T47D (cell line): ENCODE results near the gene GRIN2C.

Experiments
- DNase-seq, 2 experiments: peaks; one replicate each; pipeline versions ENCODE4 v3.0.0 to v3.0.0-alpha.2; 2011 to 2012; ENCODE audit warnings: low read depth in 1 of 2, low spot score in 1 of 2
- JUND ChIP-seq: IDR thresholded peaks from 2 replicates; pipeline ENCODE4 v1.6.1; 2012; ENCODE audit warnings: low read depth
- in situ Hi-C: cut with HindIII; loops from 2 replicates; pipeline ENCODE4 v1.10.0; 2016; ENCODE audit warnings: low sequenced_read_pairs, low pct_unique_long_range_greater_than_20kb

Gene GRIN2C

DNA sequence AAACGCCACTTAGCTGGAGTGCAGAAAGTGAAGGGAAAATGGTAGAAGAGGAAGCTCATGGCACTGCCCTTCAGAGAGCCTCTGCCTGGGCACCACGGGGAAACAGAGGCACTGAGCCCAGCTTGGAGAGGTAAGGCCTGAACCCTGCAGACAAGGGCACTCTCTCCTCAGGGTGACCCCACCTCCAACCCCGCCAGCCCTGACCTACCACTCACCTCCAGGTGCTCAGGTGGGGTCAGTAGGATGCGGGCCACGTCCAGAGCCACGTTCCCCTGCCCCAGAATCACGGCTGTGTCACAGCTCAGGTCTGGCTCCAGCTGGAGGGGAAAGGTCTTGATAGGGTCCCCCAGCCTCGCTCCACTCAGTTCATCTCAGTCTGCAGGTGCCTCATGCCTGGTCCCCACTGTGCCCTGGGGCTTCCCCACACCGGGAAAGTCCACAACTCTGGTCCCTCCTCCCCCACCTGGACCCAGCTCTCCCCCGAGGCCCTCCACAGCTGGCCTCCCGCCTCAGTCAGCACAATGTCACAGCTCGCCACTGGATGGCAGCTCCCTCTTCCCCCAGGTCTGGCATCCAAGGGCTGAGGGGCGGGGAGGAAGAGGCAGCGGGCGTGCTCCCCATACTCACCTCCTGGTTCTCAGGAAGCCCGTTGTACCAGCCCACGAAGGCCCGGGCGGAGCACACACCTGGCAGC lies 6.0 kb upstream of the GRIN2C start:
- TF ChIP-seq JUND = no peak
- DNase-seq = no peak
- in situ Hi-C loops = no loop called here

GRCh38 chr17:74864866-74865395 lies 5.2 kb upstream of the GRIN2C start:
- in situ Hi-C loops = no loop called here

GRCh38 chr17:74864297-74864865 lies 4.7 kb upstream of the GRIN2C start:
- in situ Hi-C loops = no loop called here
- DNase-seq = no peak
- no peak for TF ChIP-seq JUND

More at GRCh38 chr17:74864866-74865395, 5.2 kb upstream of the GRIN2C start:
- no peak for TF ChIP-seq JUND
- peak; percentile 76 to 94 for DNase-seq

DNA sequence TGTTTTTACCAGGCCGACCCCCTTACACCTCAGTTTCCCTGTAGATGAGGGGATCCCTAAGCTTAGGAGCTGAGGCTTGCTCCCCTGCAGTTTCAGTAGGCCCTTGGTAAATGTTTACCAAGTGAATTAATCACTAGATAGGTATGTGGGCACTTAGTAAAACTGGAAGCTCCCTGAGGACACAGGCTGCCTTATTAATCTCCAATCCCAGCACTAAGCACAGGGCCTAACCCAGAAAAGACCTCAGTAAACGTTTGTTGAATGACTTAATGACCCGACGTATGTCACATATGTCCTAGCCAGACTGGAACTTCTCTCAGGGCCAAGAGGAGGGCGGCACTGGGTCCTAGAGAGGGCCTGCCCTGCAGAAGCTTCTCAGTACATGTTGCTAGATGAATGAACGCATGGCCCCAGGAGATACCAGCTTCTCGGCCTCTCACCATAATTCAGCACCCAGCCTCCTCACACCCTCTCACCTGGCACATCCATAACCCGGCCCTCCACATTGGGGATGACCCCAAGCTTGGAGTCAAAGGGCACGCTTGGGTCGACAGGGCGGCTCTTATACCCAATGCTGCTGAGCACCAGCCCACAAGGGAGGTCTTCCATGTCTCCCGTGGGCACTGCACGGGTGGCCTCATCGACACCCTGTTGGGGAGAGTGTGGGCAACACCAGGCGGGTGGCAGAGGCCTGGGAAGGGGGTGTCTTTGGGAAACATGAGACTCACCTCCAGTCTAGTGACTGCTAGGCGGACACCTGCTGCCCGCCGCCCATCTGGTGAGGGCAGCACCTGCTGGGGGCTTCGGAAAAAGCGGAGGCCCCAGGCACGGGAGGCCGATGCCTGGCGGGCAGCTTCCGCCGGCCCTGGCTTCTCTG lies 4.0 kb upstream of the GRIN2C start:
- TF ChIP-seq JUND = no peak
- in situ Hi-C loops = no loop called here
- no peak for DNase-seq

DNA sequence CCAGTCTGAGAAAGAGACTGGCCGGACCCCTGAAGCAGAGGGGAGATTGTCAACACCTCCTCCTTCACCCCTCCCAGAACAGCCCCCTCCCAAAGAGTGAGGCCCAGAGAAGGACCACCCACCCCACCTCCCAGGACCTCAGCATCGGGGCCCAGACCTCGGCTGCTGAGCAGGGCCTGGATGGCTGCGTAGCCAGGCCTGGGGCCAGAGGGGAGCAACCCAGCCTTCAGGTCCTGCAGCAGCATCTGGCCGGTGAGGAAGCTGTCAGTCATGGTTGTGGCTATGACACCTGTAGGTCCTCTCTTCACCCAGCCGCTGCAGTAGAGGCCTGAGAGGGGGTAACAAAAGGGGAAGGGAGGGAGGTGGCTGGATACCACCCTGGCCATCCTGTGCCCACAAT lies 3.2 kb upstream of the GRIN2C start:
- in situ Hi-C loops = no loop called here
- no peak for DNase-seq
- TF ChIP-seq JUND = no peak

DNA sequence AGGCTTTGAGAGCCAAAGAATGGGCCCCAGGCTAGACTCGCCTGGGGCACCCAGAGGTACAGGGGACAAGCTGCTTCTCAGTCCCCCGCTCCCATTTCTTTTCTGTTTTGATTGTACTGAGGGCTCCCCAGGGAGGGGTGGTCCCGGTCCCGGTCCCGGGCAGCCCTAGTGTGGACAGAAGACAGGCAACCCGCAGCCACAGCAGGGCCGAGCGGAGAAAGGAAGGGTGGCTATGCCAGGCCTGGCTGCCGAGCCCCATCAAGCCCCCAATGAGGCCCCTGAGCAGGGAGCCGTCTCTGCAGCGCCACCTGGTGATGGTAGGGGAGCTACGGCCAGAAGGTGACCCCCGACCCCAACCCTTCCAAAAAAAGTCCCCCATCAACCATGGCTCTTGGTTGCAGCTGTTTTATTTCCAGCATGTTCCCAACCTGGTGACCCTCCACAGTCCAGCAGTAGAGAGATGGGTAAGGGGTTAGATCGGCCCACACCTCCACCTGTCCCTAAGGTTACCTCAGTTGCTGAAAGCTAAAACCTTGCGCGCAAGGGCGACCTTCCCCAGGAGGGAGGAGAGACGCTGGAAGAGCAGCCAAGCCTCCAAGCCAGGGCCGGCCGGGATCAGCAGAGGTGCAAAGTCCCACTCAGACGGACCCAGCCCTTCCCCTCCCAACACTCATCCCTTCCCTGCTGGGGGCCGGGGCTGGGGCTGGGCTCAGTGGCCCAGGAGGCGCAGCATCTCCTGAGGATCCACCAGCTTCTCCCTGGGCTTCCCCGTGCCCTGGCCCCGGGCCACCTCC lies 2.6 kb upstream of the GRIN2C start:
- no peak for TF ChIP-seq JUND
- DNase-seq = peak; percentile 71 to 91
- in situ Hi-C loops = no loop called here

GRCh38 chr17:74861662-74862107 lies 2.0 kb upstream of the GRIN2C start:
- in situ Hi-C loops = no loop called here
- no peak for TF ChIP-seq JUND
- no peak for DNase-seq

DNA sequence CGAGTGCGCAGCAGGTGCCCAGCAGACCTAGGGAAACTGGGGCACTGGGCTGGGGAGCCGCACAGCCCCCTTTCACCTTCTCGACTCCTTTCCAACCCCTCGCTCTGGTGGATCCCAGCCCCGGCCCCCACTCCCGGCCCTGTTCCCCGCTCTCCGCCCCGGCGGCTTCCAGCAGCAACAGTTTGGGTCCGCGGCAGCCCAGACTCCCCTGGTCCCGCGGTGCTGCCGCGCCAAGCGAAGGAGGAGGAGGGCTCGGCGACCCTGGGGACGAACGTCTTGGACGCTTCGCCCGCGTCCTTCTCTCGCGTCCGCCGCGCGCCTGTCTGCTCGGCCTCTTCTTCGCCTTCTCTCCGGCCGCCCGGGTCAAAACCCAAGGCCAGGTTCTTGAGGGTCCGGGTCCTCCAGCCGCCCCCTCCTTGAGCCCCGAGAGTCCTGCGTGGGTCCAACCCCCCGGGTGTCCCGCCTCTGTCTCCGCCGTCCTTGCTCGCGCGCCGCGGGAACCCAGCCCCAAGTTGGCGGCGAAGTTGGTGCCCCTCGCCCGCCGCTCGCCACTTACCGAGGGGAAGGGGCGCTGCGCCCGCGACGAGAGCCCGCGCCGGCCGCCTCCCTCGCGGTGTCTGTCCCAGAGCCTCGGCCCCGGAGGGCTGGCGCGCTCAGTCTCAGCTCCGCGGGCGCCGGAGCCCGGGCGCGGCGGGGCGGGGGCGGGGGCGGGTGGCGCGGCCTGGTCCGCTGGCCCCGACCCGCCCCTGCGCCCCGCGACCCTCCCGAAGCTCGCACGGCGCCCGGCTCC lies 1.4 kb upstream of the GRIN2C start:
- TF ChIP-seq JUND = no peak
- no peak for DNase-seq
- in situ Hi-C loops = no loop called here

- DNase-seq = no peak
- in situ Hi-C loops = no loop called here
Observed at GRCh38 chr17:74860229-74860871, 665 bp upstream of the GRIN2C start.

GRCh38 chr17:74858672-74859458 lies 820 bp downstream of the GRIN2C start:
- in situ Hi-C loops = no loop called here
- DNase-seq = no peak
- TF ChIP-seq JUND = no peak

More at GRCh38 chr17:74860229-74860871, 665 bp upstream of the GRIN2C start:
- no peak for TF ChIP-seq JUND
